ENCODE results near the gene CTBP2.

GRCh38 chr10:125141860-125142484, 18.4 kb downstream of the CTBP2 start:
- TF ChIP-seq FOXK1 (CRISPR knock-in tag; IDR thresholded peaks at IDR 0.05) = no peak
- TF ChIP-seq CTCF (IDR thresholded peaks at IDR 0.05) = no peak
- TF ChIP-seq MXD4 (CRISPR knock-in tag; IDR thresholded peaks at IDR 0.05; ENCODE audit: borderline replicate concordance) = no peak
- TF ChIP-seq, protein P1, sequence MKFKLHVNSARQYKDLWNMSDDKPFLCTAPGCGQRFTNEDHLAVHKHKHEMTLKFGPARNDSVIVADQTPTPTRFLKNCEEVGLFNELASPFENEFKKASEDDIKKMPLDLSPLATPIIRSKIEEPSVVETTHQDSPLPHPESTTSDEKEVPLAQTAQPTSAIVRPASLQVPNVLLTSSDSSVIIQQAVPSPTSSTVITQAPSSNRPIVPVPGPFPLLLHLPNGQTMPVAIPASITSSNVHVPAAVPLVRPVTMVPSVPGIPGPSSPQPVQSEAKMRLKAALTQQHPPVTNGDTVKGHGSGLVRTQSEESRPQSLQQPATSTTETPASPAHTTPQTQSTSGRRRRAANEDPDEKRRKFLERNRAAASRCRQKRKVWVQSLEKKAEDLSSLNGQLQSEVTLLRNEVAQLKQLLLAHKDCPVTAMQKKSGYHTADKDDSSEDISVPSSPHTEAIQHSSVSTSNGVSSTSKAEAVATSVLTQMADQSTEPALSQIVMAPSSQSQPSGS (CRISPR knock-in tag; IDR thresholded peaks at IDR 0.05; ENCODE audit: borderline replicate concordance, low read depth) = no peak
- TF ChIP-seq FOXJ3 (CRISPR knock-in tag; IDR thresholded peaks at IDR 0.05; ENCODE audit: borderline replicate concordance) = no peak
- no peak for TF ChIP-seq ZNF138 (CRISPR knock-in tag; conservative IDR thresholded peaks at IDR 0.05)
- no peak for TF ChIP-seq MAX (CRISPR knock-in tag; IDR thresholded peaks at IDR 0.05)
- TF ChIP-seq SP1 (CRISPR knock-in tag; conservative IDR thresholded peaks at IDR 0.05) = no peak
- TF ChIP-seq JAZF1 (CRISPR knock-in tag; IDR thresholded peaks at IDR 0.05) = no peak
- no peak for TF ChIP-seq ZNF512 (CRISPR knock-in tag; IDR thresholded peaks at IDR 0.05; ENCODE audit: borderline replicate concordance)
- no peak for TF ChIP-seq JUN (CRISPR knock-in tag; IDR thresholded peaks at IDR 0.05)
- TF ChIP-seq, protein P2, sequence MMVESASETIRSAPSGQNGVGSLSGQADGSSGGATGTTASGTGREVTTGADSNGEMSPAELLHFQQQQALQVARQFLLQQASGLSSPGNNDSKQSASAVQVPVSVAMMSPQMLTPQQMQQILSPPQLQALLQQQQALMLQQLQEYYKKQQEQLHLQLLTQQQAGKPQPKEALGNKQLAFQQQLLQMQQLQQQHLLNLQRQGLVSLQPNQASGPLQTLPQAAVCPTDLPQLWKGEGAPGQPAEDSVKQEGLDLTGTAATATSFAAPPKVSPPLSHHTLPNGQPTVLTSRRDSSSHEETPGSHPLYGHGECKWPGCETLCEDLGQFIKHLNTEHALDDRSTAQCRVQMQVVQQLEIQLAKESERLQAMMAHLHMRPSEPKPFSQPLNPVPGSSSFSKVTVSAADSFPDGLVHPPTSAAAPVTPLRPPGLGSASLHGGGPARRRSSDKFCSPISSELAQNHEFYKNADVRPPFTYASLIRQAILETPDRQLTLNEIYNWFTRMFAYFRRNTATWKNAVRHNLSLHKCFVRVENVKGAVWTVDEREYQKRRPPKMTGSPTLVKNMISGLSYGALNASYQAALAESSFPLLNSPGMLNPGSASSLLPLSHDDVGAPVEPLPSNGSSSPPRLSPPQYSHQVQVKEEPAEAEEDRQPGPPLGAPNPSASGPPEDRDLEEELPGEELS (CRISPR knock-in tag; IDR thresholded peaks at IDR 0.05) = no peak
- TF ChIP-seq ZNF423 (CRISPR knock-in tag; IDR thresholded peaks at IDR 0.05) = no peak

All from WTC11 (cell line).